Fibroblast of skin of scalp (primary cell): ENCODE measurements around the gene SIN3B. TPM values are rescaled to one million over a fixed set of nuclear protein-coding genes. Genes with fewer than 3 reads are reported as not detected.
"Not testable (repeated sequence)": the region's sequence is repeated elsewhere in the genome, so short reads cannot be mapped to it uniquely, and the experiment has no call there.

Experiments used
- DNase-seq: peaks from one replicate; pipeline ENCODE4 v3.0.0-alpha.2; 2013
- polyA plus RNA-seq, 2 experiments: library from polyadenylated mRNA; unstranded; fragments of 120-200 nt; gene quantifications; one replicate each; pipeline ENCODE4 v1.2.1, GENCODE V29; 2013; ENCODE audit not compliant: insufficient read length in 2 of 2

SIN3B gene
- 43.7 TPM for polyA plus RNA-seq (2013, experiment 1 of 2; ENCODE audit: insufficient read length)
- polyA plus RNA-seq (2013, experiment 2 of 2; ENCODE audit: insufficient read length): 39.2 TPM

DNA sequence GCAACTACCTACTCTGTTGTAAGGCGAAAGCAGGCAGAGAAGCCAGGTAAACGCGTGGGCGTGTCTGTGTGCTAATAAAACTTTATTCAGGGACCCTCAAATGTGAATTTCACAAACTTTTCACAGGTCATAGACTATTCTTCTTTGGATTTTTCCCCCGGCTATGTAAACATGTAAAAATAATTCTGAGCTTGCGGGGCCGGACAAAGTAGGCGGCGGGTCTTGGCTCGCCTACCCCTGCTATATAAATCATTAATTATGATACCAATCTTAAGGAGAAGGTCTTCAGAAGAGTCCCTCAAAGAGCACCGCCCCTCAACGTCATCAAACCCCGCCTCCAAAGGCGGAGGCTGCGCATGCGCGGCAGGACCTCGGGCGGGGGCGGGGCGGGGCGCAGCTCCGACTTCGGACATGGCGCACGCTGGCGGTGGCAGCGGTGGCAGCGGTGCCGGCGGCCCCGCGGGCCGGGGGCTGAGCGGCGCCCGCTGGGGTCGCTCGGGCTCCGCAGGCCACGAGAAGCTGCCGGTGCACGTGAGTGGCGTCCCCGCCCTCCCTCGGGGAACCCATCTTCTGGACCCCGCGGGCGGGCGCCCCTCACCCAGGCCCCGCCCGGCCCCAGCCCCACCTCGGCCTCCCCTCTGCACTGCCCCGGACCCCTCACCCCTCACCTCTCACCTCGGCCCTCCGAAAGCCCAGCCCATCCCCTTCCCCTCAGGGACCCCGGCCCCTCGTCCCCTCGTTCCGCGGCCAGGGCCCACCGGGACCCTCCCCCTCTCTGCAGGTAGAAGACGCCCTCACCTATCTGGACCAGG is at the start of gene SIN3B:
TSS of gene SIN3B (plus strand) at position 389 of the 812 bp plus-strand sequence. CDS start at position 412, 23 bp downstream.
- DNase-seq: peak; percentile 90

DNA sequence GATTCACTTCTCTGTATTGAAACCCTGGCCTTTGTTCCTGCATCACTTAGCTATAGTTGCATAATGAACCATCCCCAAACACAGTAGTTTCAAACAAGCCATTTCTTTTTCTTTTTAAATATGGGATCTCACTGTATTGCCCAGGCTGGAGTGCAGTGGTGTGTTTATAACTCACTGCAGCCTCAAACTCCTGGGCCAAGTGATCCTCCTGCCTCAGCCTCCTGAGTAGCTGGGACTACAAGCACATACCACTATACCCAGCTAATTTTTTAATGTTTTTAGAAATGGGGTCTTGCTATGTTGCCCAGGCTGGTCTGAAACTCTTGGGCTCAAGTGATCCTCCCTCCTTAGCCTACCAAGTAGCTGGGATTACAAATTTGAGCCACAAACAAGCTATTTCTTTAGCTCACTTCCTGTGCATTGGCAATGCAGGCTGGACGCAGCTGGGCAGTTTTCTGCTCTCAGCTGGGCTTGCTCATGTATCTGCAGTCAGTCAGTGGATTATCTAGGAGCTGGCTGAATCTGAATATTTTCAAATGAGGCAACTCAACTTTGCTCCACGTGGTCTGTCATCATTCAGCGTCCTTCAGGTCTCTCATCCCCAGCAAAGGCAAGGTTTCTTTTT is 49.5 kb upstream of the SIN3B start:
- no peak for DNase-seq

DNA sequence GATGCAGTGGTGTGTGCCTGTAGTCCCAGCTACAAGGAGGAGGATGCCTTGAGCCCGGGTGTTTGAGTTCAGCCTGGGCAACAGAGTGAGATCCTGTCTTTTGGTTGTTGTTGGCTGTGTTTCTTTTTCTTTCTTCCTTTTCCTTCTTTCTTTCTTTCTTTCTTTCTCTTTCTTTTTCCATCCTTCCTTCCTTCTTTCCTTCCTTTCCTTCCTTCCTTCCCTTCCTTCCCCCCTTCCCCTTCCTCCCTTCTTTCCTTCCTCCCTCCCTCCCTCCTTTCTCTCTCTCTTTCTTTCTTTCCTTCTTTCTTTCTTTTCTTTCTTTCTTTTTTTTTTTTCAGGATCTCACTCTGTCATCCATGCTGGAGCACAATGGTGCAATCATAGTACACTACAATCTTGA is 46.5 kb upstream of the SIN3B start:
- no peak for DNase-seq

DNA sequence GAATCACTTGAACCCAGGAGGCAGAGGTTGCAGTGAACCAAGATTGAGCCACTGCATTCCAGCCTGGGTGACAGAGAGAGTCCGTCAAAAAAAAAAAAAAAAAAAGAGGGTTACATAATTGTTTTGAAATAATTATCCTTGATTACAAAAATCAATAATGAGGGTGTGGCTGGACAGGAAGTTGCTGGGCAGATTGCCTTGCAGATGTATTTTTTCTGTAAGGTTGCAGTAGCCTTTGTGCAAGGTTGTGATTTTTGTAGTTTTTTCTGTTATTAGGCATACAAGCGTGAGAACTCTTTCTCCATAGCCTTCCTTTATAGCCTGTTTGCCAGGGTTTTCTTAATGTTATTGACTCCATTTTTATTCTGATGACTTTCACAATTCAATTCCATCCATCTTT is 40.7 kb upstream of the SIN3B start:
- no peak for DNase-seq

GRCh38 chr19:16789238-16789637 is 40.0 kb upstream of the SIN3B start:
- no peak for DNase-seq

DNA sequence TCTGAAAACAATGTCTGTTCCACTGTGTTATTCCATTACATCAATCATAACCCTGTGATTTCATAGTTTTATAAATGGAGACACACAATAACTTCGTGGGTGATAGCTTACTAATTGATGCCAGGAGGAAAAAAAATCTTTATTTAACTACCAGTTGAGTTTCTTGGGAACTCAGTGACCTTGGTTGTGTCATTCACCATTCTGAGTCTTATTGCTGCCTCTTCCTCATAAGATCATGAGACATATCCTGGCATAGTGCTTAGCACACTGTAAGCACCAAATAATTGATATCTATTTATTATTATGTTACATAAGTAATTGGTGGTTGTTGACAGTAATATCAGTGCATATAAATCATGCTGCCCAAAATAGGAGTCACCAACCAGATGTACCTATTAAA is 39.1 kb upstream of the SIN3B start:
- no peak for DNase-seq

GRCh38 chr19:16791942-16792341 is 37.3 kb upstream of the SIN3B start:
- no peak for DNase-seq

DNA sequence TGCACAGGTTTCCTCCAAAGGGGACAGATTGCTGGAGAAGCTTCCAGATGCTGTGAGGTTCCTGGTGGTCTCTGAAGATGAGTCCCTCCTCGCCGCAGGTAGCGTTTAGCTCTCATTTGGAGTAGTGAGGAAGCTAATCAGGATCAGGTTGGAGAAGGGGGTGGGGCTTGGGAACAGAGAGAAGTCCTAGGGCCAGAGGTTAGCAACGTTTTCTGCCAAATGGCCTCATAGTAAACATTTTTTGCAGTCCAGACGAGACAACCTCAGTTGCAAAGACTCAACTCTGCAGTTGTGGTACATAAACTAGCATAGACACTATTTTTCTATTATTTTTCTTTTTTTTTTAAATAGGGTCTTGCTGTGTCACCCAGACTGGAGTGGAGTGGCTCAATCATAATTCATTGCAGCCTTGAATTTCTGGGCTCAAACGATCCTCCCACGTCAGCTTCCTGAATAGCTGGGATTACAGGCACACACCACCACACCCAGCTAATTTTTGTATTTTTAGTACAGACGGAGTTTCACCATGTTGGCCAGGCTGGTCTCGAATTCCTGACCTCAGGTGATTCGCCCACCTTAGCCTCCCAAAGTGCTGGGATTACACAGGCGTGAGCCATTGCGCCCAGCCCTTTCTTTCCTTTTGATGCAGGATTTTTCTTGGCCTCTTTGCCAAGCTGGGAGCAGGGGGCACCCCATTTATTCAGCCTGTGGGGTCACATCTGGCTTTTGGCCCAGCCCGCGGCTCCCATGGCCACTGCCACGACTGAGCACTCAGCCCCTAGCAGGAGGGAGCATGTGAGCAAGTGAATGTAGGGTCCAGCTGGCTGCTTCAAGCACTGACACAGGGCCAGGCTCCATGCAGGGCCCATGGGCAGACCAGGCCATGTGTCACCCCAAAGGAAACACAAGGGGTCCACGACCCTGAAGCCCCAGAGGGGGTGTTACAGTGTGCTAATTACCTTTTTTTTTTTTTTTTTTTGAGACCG is 34.4 kb upstream of the SIN3B start:
- no peak for DNase-seq

DNA sequence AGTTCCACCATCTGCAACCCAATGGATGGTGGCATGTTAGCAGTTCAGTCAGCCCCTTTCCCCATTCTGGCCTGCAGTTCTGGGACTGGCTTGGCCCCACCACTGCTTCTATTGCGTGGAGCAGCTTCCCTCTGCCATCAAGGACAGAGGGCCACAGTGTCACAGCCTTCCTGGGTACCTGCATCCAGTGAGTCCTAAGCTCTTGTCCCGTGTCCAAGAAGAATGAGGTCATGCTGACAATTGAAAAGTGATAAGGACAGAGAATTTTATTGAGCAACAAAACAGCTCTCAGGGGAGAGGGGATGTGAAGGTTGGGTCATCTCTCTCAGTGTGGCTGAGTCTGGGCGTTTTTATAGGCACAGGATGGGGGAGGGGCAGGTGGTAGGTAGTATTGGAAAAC is 33.5 kb upstream of the SIN3B start:
- no peak for DNase-seq

GRCh38 chr19:16797876-16798275 is 31.3 kb upstream of the SIN3B start:
- no peak for DNase-seq

DNA sequence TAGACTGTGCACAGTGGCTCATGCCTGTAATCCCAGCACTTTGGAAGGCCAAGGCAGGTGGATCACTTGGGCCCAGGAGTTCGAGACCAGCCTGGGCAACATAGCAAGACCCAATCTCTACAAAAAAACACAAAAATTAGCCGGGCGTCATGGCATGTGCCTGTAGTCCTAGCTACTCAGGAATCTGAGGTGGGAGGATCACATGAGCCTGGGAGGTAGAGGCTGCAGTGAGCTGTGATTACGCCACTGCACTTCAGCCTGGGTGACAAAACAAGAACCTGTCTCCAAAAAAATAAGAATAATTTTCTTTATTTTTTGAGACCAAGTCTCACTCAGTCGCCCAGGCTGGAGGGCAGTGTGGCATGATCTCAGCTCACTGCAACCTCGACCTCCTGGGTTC is 30.9 kb upstream of the SIN3B start:
- not testable (repeated sequence) for DNase-seq

GRCh38 chr19:16799740-16800139 is 29.5 kb upstream of the SIN3B start:
- DNase-seq: no peak

DNA sequence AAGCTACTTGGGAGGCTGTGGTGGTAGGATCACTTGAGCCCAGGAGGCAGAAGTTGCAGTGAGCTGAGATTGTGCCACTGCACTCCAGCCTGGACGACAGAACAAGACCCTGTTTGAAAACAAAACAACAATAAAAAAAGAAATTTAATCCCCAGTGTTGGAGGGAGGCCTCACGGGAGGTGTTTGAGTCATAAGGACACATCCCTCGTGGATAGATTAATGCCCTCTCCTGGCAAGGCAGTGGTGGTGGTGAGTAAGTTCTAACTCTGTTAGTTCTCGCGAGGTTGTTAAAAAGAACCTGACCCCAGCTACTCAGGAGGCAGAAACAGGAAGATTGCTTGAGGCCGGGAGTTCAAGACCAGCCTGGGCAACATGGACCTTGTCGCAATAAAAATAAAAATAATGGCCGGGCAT is 27.6 kb upstream of the SIN3B start:
- DNase-seq: peak; percentile 26

DNA sequence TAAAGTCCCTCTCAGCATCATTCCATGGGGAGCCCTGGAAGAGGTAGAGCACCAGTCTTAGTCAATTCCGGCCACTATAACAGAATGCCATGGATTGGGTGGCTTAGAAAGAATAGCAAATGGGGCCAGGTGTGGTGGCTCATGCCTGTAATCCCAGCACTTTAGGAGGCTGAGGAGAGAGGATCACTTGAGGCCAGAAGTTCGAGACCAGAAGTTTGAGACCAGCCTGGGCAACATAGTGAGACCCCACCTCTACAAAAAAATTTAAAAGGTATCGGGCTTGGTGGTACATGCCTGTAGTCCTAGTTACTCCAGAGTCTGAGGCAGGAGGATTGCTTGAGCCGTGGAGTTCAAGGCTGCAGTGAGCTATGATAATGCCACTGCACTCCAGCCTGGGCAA is 25.0 kb upstream of the SIN3B start:
- DNase-seq: no peak

- DNase-seq: no peak
Observed at GRCh38 chr19:16807549-16808284, 21.5 kb upstream of the SIN3B start.

DNA sequence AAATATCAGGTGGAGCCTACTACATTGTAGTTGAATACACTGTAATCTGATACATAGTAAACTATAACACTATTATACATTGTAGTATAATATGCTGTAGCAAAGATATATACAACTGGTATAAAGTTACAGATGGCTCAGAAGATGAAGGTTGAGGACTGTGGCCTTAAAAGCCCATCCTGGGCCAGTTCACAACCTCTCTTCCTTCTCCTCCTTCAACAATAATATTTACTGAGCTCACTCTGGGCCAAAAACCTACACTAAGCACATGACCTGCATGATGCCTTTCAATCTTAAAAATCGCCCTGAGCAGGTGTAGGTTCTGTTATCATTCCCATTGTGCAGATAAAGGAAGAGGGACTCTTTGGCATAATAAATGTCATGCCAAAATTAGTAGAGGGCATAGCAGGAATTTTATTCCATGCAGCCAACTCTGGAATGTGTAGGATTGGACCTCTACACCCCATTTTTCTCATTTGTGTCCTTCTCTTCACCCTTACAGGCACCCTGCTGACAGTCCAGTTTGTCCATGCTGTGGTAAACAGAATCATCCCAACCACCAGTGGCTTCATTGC is 14.6 kb upstream of the SIN3B start:
- peak; percentile 17 for DNase-seq

GRCh38 chr19:16820056-16820455 is 9.1 kb upstream of the SIN3B start:
- DNase-seq: no peak

GRCh38 chr19:16821081-16821480 is 8.1 kb upstream of the SIN3B start:
- DNase-seq: no peak

GRCh38 chr19:16822648-16823047 is 6.5 kb upstream of the SIN3B start:
- no peak for DNase-seq

DNA sequence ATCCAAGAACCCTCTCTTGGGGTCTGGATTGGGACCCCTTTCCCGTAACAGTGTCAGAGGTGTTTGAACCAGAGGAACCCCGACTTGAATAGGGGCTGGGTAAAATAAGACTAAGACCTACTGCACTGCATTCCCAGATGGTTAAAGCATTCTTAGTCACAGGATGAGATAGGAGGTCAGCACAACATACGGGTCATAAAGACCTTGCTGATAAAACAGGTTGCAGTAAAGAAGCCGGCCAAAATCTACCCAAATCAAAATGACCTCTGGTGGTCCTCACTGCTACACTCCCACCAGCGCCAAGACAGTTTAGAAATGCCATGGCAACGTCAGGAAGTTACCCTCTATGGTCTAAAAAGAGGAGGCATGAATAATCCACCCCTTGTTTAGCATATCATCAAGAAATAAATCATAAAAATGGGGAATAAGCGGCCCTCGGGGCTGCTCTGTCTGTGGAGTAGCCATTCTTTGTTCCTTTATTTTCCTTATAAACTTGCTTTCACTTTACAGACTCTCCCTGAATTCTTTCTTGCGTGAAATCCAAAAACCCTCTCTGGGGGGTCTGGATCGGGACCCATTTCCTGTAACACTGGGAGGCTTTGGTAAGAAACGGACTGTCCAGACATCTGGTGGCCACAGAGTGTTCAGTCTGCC is 4.4 kb upstream of the SIN3B start:
- peak; percentile 14 for DNase-seq
